Measurements from ENCODE around the gene ITGA11.

ITGA11 gene, protein sequence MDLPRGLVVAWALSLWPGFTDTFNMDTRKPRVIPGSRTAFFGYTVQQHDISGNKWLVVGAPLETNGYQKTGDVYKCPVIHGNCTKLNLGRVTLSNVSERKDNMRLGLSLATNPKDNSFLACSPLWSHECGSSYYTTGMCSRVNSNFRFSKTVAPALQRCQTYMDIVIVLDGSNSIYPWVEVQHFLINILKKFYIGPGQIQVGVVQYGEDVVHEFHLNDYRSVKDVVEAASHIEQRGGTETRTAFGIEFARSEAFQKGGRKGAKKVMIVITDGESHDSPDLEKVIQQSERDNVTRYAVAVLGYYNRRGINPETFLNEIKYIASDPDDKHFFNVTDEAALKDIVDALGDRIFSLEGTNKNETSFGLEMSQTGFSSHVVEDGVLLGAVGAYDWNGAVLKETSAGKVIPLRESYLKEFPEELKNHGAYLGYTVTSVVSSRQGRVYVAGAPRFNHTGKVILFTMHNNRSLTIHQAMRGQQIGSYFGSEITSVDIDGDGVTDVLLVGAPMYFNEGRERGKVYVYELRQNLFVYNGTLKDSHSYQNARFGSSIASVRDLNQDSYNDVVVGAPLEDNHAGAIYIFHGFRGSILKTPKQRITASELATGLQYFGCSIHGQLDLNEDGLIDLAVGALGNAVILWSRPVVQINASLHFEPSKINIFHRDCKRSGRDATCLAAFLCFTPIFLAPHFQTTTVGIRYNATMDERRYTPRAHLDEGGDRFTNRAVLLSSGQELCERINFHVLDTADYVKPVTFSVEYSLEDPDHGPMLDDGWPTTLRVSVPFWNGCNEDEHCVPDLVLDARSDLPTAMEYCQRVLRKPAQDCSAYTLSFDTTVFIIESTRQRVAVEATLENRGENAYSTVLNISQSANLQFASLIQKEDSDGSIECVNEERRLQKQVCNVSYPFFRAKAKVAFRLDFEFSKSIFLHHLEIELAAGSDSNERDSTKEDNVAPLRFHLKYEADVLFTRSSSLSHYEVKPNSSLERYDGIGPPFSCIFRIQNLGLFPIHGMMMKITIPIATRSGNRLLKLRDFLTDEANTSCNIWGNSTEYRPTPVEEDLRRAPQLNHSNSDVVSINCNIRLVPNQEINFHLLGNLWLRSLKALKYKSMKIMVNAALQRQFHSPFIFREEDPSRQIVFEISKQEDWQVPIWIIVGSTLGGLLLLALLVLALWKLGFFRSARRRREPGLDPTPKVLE

GRCh38 chr15:68431792-68432401 lies at the start of gene ITGA11:
Gene ITGA11 (minus strand): TSS chr15:68432163. CDS start chr15:68432066, 97 bp downstream.
- no peak for DNase-seq (ENCODE audit: low read depth in 2 of 2)

GRCh38 chr15:68481321-68481720 lies 49.4 kb upstream of the ITGA11 start:
- no peak for DNase-seq (ENCODE audit: low read depth in 2 of 2)

DNA sequence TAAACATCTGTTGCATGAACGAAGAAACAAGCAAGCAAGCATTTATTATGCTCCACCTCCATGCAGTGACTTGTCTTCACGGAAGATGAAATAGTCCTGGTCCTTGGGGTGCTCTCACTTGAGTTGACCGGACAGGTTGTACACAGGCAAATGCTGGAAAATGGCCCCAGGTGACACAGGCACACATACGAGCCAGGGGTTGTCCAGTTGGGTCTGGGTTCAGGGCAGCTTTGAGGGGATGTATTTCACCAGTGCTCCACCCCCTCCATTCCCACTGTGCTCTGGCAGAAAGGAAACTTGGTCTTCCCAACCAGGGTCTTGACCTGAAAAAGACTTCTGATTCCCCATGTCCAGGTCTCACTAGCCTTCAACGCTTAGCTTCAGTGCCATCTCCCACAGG lies 48.3 kb upstream of the ITGA11 start:
- no peak for DNase-seq (ENCODE audit: low read depth in 2 of 2)

- no peak for DNase-seq (ENCODE audit: low read depth in 2 of 2)
Measured at GRCh38 chr15:68479870-68480269, 47.9 kb upstream of the ITGA11 start.

DNA sequence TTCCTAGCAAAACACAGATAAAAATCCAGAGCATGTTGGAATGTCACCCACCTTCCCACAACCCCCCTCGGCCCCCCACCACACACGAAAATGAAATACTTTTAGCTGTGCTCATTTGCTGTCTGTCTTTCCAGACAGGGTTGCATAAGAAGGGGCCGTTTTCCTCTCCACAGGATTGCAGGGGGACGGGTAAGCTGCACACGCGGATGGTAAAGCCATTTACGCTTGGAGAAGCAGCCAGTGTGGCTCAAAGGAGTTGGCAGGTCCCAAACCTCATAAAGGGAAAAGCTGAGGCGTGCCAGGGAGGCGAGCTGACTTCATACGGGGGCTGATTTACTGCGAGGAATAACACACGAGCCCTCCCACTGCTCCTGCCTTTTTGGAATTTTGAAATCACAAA lies 47.4 kb upstream of the ITGA11 start:
- DNase-seq (ENCODE audit: low read depth in 2 of 2) = no peak

DNA sequence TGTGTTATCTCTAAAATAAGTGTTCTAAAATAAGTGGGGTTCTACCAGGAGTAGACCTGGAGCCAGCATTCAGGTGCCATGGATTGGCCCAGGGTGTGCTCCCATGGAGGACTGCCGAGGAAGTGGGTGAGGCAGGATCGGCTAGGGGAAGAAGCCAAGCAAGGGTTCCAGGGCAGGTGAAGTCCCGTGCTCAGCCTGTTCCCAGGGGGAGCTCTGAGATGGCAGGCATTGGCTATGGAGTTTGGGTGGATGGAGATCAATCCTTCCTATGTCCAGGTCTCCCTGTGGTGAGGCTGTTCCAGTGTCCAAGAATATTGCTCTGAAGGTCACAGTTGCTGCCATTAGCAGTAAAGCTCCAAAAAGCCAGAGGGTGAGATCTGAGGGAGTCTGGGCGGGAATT lies 46.9 kb upstream of the ITGA11 start:
- no peak for DNase-seq (ENCODE audit: low read depth in 2 of 2)

- no peak for DNase-seq (ENCODE audit: low read depth in 2 of 2)
Measured at GRCh38 chr15:68475449-68475848, 43.5 kb upstream of the ITGA11 start.

- DNase-seq (ENCODE audit: low read depth in 2 of 2) = no peak
Measured at GRCh38 chr15:68471541-68471940, 39.6 kb upstream of the ITGA11 start.

- DNase-seq (ENCODE audit: low read depth in 2 of 2) = no peak
Measured at GRCh38 chr15:68470976-68471375, 39.0 kb upstream of the ITGA11 start.

- no peak for DNase-seq (ENCODE audit: low read depth in 2 of 2)
Measured at GRCh38 chr15:68470049-68470742, 38.2 kb upstream of the ITGA11 start.

- DNase-seq (ENCODE audit: low read depth in 2 of 2) = no peak
Measured at GRCh38 chr15:68469162-68470048, 37.4 kb upstream of the ITGA11 start.

GRCh38 chr15:68466876-68467275 lies 34.9 kb upstream of the ITGA11 start:
- DNase-seq (ENCODE audit: low read depth in 2 of 2) = no peak

GRCh38 chr15:68465861-68466560 lies 34.0 kb upstream of the ITGA11 start:
- no peak for DNase-seq (ENCODE audit: low read depth in 2 of 2)

- DNase-seq (ENCODE audit: low read depth in 2 of 2) = no peak
Measured at GRCh38 chr15:68464448-68465090, 32.6 kb upstream of the ITGA11 start.

GRCh38 chr15:68463996-68464395 lies 32.0 kb upstream of the ITGA11 start:
- no peak for DNase-seq (ENCODE audit: low read depth in 2 of 2)

DNA sequence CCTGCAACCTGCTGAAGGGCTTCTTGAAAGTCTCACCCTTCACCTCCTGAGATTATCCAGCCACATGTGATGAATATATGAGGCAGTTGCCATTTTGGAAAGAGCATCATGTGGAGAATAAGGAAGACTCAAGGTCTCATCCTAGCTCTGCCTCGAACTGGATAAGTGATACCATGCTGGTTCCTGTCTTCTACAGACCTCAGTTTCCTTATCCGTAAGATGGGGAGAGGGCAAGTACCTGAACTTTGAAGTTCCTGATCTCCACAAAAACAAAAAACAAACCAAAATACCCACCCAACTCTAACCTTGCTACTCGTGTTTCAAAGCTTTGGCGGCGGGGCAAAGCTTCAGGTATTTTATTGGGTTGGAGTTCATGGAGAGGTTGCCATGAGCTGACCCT lies 31.5 kb upstream of the ITGA11 start:
- no peak for DNase-seq (ENCODE audit: low read depth in 2 of 2)

- DNase-seq (ENCODE audit: low read depth in 2 of 2) = no peak
Measured at GRCh38 chr15:68460166-68460565, 28.2 kb upstream of the ITGA11 start.

DNA sequence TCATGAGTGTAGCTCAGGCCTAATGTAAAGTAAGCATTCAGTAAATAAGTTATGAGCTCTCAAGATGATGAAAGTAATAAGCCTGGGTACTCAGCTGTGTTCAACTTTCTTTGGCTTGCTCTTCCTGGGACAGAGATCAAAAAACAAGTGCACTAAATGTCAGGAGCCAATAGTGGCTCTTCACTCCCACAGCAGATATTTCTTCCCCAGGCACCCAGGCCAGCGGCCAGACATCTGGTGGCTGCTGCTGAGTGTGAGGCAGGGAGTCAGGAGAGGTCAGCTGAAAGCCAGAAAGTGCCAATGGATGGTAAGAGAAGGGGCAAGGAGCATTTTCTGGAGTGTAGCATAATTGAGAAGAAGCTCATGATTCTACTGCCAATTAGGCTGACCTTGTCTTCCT lies 18.2 kb upstream of the ITGA11 start:
- no peak for DNase-seq (ENCODE audit: low read depth in 2 of 2)

- no peak for DNase-seq (ENCODE audit: low read depth in 2 of 2)
Measured at GRCh38 chr15:68449389-68449788, 17.4 kb upstream of the ITGA11 start.

All from stimulated activated CD8-positive, alpha-beta memory T cell treated with anti-CD3 and anti-CD28 coated beads, Interleukin-7, amount 100 ng/mL, for 4 hours (primary cell).